Pancreas (tissue), 10 donors: ENCODE data around the gene DOCK4. TPM values are rescaled to one million over a fixed set of nuclear protein-coding genes. Genes with fewer than 3 reads are reported as not detected.

Source experiments
- ATAC-seq, 4 donors: fragments of 200-7000 bp; cut with Tn5 transposase; one replicate each; pipeline versions ENCODE4 v1.8.0 to v1.9.1; 2020; ENCODE audit warnings: mild to moderate bottlenecking in 4 of 4, moderate library complexity in 4 of 4
- DNase-seq, 6 donors: peaks; one replicate each; pipeline ENCODE4 v3.0.0-alpha.2; 2020
- FAIRE-seq: peaks from 2 replicates; lab custom pipeline; 2012; peaks lifted over from hg19 to GRCh38; lab: Jason Lieb, UNC
- H3K27ac ChIP-seq, 4 donors: fragments of 200-600 bp; sonication (generic); 1 replicate in 3 of 4; 2 replicates in 1 of 4; pipeline versions ENCODE4 v1.5.0 to v1.8.0; 2020
- H3K27me3 ChIP-seq, 4 donors: fragments of 200-600 bp; one replicate each; pipeline ENCODE4 v1.8.0; 2021
- H3K36me3 ChIP-seq, 3 donors: fragments of 200-600 bp; sonication (generic) in 1 of 3; one replicate each; pipeline versions ENCODE4 v1.5.0 to v1.8.0; 2020 to 2021
- H3K4me1 ChIP-seq, 3 donors: fragments of 200-600 bp; one replicate each; pipeline ENCODE4 v1.8.0; 2021
- H3K4me3 ChIP-seq, 4 donors: fragments of 200-600 bp; sonication (generic) in 2 of 4; one replicate each; pipeline versions ENCODE4 v1.5.0 to v1.8.0; 2020 to 2021
- H3K9me3 ChIP-seq, 4 donors: fragments of 200-600 bp; one replicate each; pipeline ENCODE4 v1.8.0; 2021
- WGBS, 2 donors: extraction: QIAGEN DNeasy Blood & Tissue Kit; methylation state at CpG; one replicate each; pipeline ENCODE4 v1.1.7; 2013; 5-methylcytosine and 5-hydroxymethylcytosine counted together
- intact Hi-C, 3 donors: fragments of 100-400 bp; cut with DNase I; formaldehyde crosslinking; loops; one replicate each; pipeline versions ENCODE4 v1.11.1 to v1.14.2; 2022
- polyA plus RNA-seq, 2 donors: library from polyadenylated mRNA; stranded (reverse); fragments of 200-250 nt; gene quantifications; one replicate each; pipeline ENCODE4 v1.2.3, GENCODE V29; 2013
- total RNA-seq, 6 donors: library from RNA; stranded (reverse); fragmentation: NEBNext Ultra II Directional in 4 of 6; extraction: Animal tissue kit (Norgen Biotek cat#: 25700) in 4 of 6; gene quantifications; one replicate each; pipeline versions ENCODE4 v1.2.1 to v1.2.4, GENCODE V29; 2021 to 2023
- TF ChIP-seq, protein P1 (sequence below), 4 donors: fragments of 200-600 bp; sonication (generic) in 3 of 4; IDR thresholded peaks; one replicate each; pipeline versions ENCODE4 v1.5.0 to v1.8.0; 2021; ENCODE audit warnings: antibody characterized with exemption in 4 of 4
- donor health status: healthy with polysubstance abuse.
- donor health status: DM: no; HTN: no; CAD: no; lungs with moderate emphysema.
- donor health status: DM: no; HTN: no; CAD: no.
- donor health status: control.
- donor health status: control.
- donor health status: Bipolar disorder and iron deficiency.
- donor health status: DM: yes; HTN: yes; CAD: no.
- donor health status: DM: no; HTN: no; CAD: no.
- donor health status: DM: no; HTN: no; CAD: no.
- donor health status: DM: yes; HTN: yes; CAD: no.

DOCK4 gene
- total and polyA plus RNA-seq, 8 donors = 5.4 to 15.5 (median 6.1) TPM

DNA sequence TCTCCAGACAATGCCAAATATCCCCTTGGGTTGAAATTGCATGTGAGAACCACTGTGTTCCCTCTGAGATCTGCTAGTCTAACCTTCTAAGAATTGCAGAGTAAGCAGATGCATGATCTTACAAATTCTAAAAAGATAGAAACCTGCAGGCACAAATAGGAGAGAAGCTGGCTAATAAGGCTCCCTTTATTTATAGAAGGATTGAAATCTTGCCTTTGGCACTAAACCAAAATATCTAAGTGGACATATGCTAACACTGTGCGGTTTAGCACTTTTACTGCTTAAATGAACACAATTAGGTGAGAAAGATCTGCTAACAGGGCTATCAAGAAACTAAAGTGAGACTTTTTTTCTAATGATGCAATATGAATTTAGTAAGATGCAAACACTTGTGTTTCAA, 225.5 kb downstream of the DOCK4 start:
- TF ChIP-seq, protein P1, sequence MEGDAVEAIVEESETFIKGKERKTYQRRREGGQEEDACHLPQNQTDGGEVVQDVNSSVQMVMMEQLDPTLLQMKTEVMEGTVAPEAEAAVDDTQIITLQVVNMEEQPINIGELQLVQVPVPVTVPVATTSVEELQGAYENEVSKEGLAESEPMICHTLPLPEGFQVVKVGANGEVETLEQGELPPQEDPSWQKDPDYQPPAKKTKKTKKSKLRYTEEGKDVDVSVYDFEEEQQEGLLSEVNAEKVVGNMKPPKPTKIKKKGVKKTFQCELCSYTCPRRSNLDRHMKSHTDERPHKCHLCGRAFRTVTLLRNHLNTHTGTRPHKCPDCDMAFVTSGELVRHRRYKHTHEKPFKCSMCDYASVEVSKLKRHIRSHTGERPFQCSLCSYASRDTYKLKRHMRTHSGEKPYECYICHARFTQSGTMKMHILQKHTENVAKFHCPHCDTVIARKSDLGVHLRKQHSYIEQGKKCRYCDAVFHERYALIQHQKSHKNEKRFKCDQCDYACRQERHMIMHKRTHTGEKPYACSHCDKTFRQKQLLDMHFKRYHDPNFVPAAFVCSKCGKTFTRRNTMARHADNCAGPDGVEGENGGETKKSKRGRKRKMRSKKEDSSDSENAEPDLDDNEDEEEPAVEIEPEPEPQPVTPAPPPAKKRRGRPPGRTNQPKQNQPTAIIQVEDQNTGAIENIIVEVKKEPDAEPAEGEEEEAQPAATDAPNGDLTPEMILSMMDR (IDR thresholded peaks at IDR 0.05) = no peak
- no peaks in the 10 kb centered on the region for H3K4me1 ChIP-seq
- FAIRE-seq (no peak), DNase-seq (no peak), ATAC-seq (no peak)
- no peaks in the 10 kb centered on the region for H3K36me3 ChIP-seq
- H3K27ac ChIP-seq = no peak overlapping the region
- intact Hi-C loops = no loop called here
- H3K27me3 ChIP-seq = no peaks in the 10 kb centered on the region
- 45 to 49% methylated on average over 1 of the region's 1 CpG for WGBS, 2 donors
- no peak overlapping the region for H3K4me3 ChIP-seq
- no peaks in the 10 kb centered on the region for H3K9me3 ChIP-seq

DNA sequence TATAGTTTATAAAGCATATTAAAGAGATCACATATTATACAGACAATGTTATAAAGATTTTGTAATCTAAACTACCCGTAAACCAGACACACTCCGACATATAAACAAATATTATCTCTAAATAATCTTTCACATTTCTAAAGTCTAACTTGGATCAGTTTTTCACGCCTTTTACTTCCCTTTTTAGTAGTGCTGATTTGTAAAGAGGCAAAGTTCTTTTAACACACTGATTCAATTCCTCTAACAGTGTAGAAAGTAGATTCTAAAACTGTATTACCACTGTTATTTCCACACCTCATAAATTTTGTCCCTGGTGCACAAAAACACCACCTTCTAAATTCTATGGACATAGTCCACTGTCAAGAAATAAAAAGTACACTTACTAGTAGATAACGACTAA, 230.9 kb downstream of the DOCK4 start:
- DNase-seq = no peak
- Histone ChIP-seq H3K36me3 (no peaks in the 10 kb centered on the region), H3K27ac (no peak overlapping the region), H3K4me3 (no peak overlapping the region), H3K4me1 (no peaks in the 10 kb centered on the region), H3K9me3 (no peaks in the 10 kb centered on the region), H3K27me3 (no peaks in the 10 kb centered on the region)
- ATAC-seq = no peak
- FAIRE-seq = no peak
- TF ChIP-seq, protein P1 (IDR thresholded peaks at IDR 0.05) = no peak
- 85 to 88% methylated on average over 4 of the region's 4 CpGs for WGBS, 2 donors
- intact Hi-C loops = no loop called here

DNA sequence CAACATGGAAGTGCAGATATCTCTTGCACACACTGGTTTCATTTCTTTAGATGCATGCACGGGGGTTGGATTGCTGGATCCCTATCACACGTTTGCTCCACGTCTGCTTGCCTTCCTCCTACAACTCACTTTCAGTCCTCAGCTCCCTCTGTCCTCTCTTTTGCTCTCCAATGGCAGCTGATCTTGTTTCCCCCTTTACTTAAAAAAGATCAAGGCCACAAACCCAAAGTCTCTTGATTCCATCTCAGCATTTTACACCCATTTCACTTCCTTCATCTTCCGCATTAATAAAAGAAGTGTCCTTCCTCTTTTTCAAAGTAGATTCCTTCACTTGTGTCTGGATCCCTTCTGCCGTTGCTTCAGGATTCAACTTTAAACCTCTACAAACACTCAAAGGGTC, 245.2 kb downstream of the DOCK4 start:
- no peaks in the 10 kb centered on the region for H3K9me3 ChIP-seq
- no peak for FAIRE-seq
- ATAC-seq = peak in 1 of 4 donors; percentile 54
- WGBS, 2 donors = 84 to 94% methylated on average over 5 of the region's 5 CpGs
- H3K27ac ChIP-seq = no peak overlapping the region
- H3K27me3 ChIP-seq = no peaks in the 10 kb centered on the region
- H3K4me3 ChIP-seq = no peak overlapping the region
- intact Hi-C loops = no loop called here
- no peaks in the 10 kb centered on the region for H3K36me3 ChIP-seq
- H3K4me1 ChIP-seq = no peaks in the 10 kb centered on the region
- TF ChIP-seq, protein P1 (IDR thresholded peaks at IDR 0.05) = no peak
- no peak for DNase-seq

DNA sequence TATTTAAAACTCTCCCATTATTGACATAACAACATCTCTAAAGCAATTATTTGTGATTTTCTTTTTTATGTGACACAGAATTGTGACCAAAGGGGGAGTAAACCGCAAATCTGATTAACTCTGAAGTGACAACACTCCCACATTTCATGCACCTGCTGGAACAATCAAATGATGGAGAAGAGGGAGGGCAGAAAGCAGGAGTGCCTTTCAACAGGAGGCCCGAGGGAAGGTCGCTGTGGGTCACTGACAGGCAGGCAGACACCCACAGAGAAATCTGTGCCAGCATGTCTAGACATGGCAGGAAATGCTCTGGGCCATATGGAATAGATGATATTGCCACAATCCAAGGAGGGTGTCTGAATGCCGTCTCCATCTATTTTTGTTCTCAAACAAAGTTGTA, 247.3 kb downstream of the DOCK4 start:
- DNase-seq (no peak), ATAC-seq (peak in 1 of 4 donors; percentile 45), FAIRE-seq (no peak)
- TF ChIP-seq, protein P1 (IDR thresholded peaks at IDR 0.05) = no peak
- H3K9me3 ChIP-seq = no peaks in the 10 kb centered on the region
- 80 to 82% methylated on average over 4 of the region's 4 CpGs for WGBS, 2 donors
- no peaks in the 10 kb centered on the region for H3K4me1 ChIP-seq
- H3K4me3 ChIP-seq = no peak overlapping the region
- H3K27me3 ChIP-seq = no peaks in the 10 kb centered on the region
- no peaks in the 10 kb centered on the region for H3K36me3 ChIP-seq
- intact Hi-C loops = no loop called here
- H3K27ac ChIP-seq = no peak overlapping the region

DNA sequence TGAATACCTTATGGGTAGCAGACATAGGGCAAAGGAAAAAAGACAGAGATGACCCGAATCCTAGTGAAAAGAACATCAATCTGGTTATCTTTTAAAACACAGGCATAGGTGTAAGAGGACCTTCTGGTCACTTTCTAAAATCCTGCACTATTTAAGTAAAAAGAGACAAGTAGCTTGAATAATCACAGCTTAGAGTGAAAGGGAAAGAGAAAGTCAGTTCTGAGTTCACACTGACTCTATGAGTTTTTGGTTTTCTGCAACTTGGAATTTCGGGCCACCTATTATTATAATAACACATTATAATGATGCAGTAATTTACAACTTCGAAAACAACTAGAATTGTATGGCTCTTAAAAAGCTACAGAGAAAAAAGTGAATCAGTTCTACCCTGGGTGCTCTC, 247.8 kb downstream of the DOCK4 start:
- 89 to 91% methylated on average over 3 of the region's 3 CpGs for WGBS, 2 donors
- DNase-seq (no peak), ATAC-seq (no peak), FAIRE-seq (no peak)
- no peaks in the 10 kb centered on the region for H3K4me1 ChIP-seq
- intact Hi-C loops = no loop called here
- no peaks in the 10 kb centered on the region for H3K27me3 ChIP-seq
- no peaks in the 10 kb centered on the region for H3K9me3 ChIP-seq
- TF ChIP-seq, protein P1 (IDR thresholded peaks at IDR 0.05) = no peak
- no peak overlapping the region for H3K4me3 ChIP-seq
- no peaks in the 10 kb centered on the region for H3K36me3 ChIP-seq
- no peak overlapping the region for H3K27ac ChIP-seq
